ENCODE results near the gene STX3. TPM values are rescaled to one million over a fixed set of nuclear protein-coding genes. Genes with fewer than 3 reads are reported as not detected.

Gene STX3
- total and polyA plus RNA-seq, 4 donors, result 3.3 to 8.5 (median 5.8) TPM

GRCh38 chr11:59845399-59845798 is 90.2 kb downstream of the STX3 start, which contains the start of gene CBLIF:
Gene CBLIF, minus strand, starts transcription at chr11:59845499. Its CDS starts 46 bp downstream, at chr11:59845453.
- DNase-seq (ENCODE audit: low spot score), result no peak
- H3K4me1 ChIP-seq (ENCODE audit: control insufficient read depth in 4 of 4, insufficient read depth in 4 of 4, low read length in 3 of 4), result no peaks in the 10 kb centered on the region
- H3K4me3 ChIP-seq (ENCODE audit: low read depth in 1 of 3, low read length in 3 of 3), result no peak within 1 kb of the TSS
- no peak for TF ChIP-seq RXRA (IDR thresholded peaks at IDR 0.05)
- no peak for TF ChIP-seq TAF1 (conservative IDR thresholded peaks at IDR 0.05)
- no peak for TF ChIP-seq JUND (IDR thresholded peaks at IDR 0.05)
- no peak for TF ChIP-seq YY1 (IDR thresholded peaks at IDR 0.05)
- TF ChIP-seq HNF4A (conservative IDR thresholded peaks at IDR 0.05), result no peak
- TF ChIP-seq ATF3 (IDR thresholded peaks at IDR 0.05), result no peak
- no peak for TF ChIP-seq EGR1 (IDR thresholded peaks at IDR 0.05; ENCODE audit: low read depth in 2 of 2)
- no peak for TF ChIP-seq SP1 (IDR thresholded peaks at IDR 0.05)
- no peak for TF ChIP-seq CTCF (IDR thresholded peaks at IDR 0.05; ENCODE audit: low read depth, low read length, missing input control)
- TF ChIP-seq FOXA2 (IDR thresholded peaks at IDR 0.05), result no peak
- TF ChIP-seq REST (IDR thresholded peaks at IDR 0.05), result no peak
- no peak for TF ChIP-seq FOXA1 (IDR thresholded peaks at IDR 0.05)
- TF ChIP-seq ZBTB33 (IDR thresholded peaks at IDR 0.05), result no peak
- TF ChIP-seq GABPA (IDR thresholded peaks at IDR 0.05 in 1 of 2, conservative IDR thresholded peaks at IDR 0.05 in 1 of 2), result no peak
- TF ChIP-seq HNF4G (IDR thresholded peaks at IDR 0.05), result no peak
- H3K36me3 ChIP-seq (ENCODE audit: control insufficient read depth in 4 of 4, insufficient read depth in 3 of 4, low read depth in 1 of 4, low read length in 3 of 4), result no peaks in the 10 kb centered on the region
- H3K9ac ChIP-seq (ENCODE audit: low read depth in 1 of 2, low read length in 2 of 2), result no peak within 1 kb of the TSS
- WGBS, result 68% methylated on average over 4 of the region's 4 CpGs
- no peaks in the 10 kb centered on the region for H3K27me3 ChIP-seq (ENCODE audit: control insufficient read depth in 4 of 4, insufficient read depth in 4 of 4, low read length in 3 of 4)
- H3K9me3 ChIP-seq (ENCODE audit: control insufficient read depth in 4 of 4, low read length in 3 of 4), result no peaks in the 10 kb centered on the region
- no peak within 1 kb of the TSS for H3K27ac ChIP-seq (ENCODE audit: low read depth in 1 of 2, low read length in 2 of 2)

- Histone ChIP-seq H3K27ac (ENCODE audit: low read depth in 1 of 2, low read length in 2 of 2) (no peak overlapping the region), H3K27me3 (ENCODE audit: control insufficient read depth in 4 of 4, insufficient read depth in 4 of 4, low read length in 3 of 4) (no peaks in the 10 kb centered on the region), H3K4me1 (ENCODE audit: control insufficient read depth in 4 of 4, insufficient read depth in 4 of 4, low read length in 3 of 4) (no peaks in the 10 kb centered on the region), H3K9me3 (ENCODE audit: control insufficient read depth in 4 of 4, low read length in 3 of 4) (no peaks in the 10 kb centered on the region), H3K36me3 (ENCODE audit: control insufficient read depth in 4 of 4, insufficient read depth in 3 of 4, low read depth in 1 of 4, low read length in 3 of 4) (no peaks in the 10 kb centered on the region), H3K4me3 (ENCODE audit: low read depth in 1 of 3, low read length in 3 of 3) (no peak overlapping the region), H3K9ac (ENCODE audit: low read depth in 1 of 2, low read length in 2 of 2) (no peak overlapping the region)
- 80% methylated on average over 5 of the region's 5 CpGs for WGBS
- TF ChIP-seq MAX (IDR thresholded peaks at IDR 0.05) (no peak), ATF3 (IDR thresholded peaks at IDR 0.05) (no peak), EGR1 (IDR thresholded peaks at IDR 0.05; ENCODE audit: low read depth in 2 of 2) (no peak), ZBTB33 (IDR thresholded peaks at IDR 0.05) (no peak), NR2F2 (IDR thresholded peaks at IDR 0.05) (no peak), FOXA1 (IDR thresholded peaks at IDR 0.05) (no peak), SP1 (IDR thresholded peaks at IDR 0.05) (no peak), JUND (IDR thresholded peaks at IDR 0.05) (no peak), REST (IDR thresholded peaks at IDR 0.05) (no peak), YY1 (IDR thresholded peaks at IDR 0.05) (no peak), RAD21 (IDR thresholded peaks at IDR 0.05) (no peak)
- no peak for DNase-seq (ENCODE audit: low spot score)
These were observed 91.4 kb downstream of the STX3 start for GRCh38 chr11:59846556-59846955.
